Activated CD4-positive, CD25-positive, alpha-beta regulatory T cell treated with anti-CD3 and anti-CD28 coated beads, Interleukin-2, amount 50 U/mL, for 16 hours (primary cell): Measurements from ENCODE around the gene TUBB2B.
"Not testable (repeated sequence)": the region's sequence is repeated elsewhere in the genome, so short reads cannot be mapped to it uniquely, and the experiment has no call there.

Source experiments
- DNase-seq: peaks from one replicate; pipeline ENCODE4 v3.0.0-alpha.2; 2020; ENCODE audit warnings: low read depth, low spot score

Gene TUBB2B

DNA sequence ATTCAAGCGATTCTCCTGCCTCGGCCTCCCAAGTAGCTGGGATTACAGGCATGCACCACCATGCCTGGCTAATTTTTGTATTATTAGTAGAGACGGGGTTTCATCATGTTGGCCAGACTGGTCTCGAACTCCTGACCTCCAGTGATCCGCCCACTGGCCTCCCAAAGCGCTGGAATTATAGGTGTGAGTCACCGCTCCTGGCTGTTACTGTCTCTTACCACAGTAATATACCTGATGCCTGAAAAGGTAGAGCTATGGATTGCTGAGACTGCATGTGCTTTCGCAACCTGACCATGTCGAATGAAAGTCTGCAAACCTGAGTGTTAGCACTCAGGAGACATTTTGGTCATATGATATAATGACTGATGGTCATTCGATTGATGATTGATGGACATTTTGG is 38.3 kb downstream of the TUBB2B start:
- DNase-seq: not testable (repeated sequence)

GRCh38 chr6:3188262-3188661 is 39.2 kb downstream of the TUBB2B start:
- DNase-seq: no peak

DNA sequence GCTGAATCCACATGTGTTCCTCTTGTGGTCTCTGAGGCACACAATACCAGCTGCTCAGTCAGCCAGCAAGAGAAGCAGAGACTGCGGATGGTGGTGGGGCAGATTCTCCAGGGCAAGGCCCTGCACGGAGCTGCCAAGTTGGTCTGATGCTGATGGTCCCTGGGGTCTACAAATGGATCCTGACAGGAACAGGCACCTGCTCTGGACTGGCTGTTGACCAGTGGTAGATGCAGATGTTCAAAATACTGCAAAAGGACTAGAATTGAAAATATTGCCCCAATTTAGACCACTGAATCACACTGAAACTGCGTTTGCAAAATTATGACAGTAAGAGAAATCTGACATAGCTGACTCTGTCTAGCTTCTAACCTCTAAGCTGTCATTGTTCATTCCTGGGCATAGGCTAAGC is 40.5 kb downstream of the TUBB2B start:
- no peak for DNase-seq

GRCh38 chr6:3183066-3183465 is 44.4 kb downstream of the TUBB2B start:
- DNase-seq: no peak

DNA sequence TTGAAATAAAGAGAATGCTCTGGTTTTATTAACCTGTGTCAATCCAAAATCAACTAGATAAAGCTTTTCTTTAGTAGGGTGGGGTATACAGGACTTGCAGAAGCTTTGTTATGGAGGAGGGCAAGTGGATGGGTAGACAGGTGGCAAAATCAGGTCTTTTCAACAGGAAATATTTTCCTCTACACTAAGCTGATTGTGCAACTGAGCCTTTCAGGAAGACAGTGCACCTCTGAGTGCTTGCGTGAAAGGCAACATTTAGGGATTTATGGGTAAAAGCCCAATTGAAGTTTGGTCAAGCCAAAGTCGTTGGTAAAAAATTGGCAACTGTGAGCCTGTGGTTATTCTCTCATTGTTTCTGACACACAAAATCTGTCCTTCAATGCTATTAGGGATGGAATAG is 46.3 kb downstream of the TUBB2B start:
- DNase-seq: no peak

- DNase-seq: not testable (repeated sequence)
Observed at GRCh38 chr6:3179945-3180344, 47.5 kb downstream of the TUBB2B start.

DNA sequence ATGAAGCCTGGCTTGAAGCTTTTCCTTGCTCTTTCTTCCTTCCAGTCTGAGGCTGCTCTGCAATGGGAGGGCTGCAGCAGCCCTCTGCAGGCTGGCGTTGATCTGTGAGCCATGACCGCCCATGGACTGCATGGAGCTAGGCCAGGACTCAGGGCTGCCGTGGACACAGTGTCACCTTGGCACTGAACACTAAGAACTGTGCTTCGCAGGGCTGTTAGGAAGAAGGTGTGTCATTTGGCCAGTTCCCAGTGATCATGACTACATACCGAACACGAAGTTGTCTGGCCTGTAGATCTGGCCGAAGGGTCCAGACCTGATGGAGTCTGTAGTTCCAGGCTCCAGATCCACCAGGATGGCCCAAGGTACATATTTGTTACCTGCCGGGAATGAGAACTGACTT is 48.8 kb downstream of the TUBB2B start:
- DNase-seq: not testable (repeated sequence)

GRCh38 chr6:3176562-3177355 is 50.7 kb downstream of the TUBB2B start:
- DNase-seq: no peak

GRCh38 chr6:3175715-3176402 is 51.6 kb downstream of the TUBB2B start:
- DNase-seq: no peak
